Rectal smooth muscle tissue (tissue), 1 donor: ENCODE data around the gene GPER1.
"Not testable (repeated sequence)": the region's sequence is repeated elsewhere in the genome, so short reads cannot be mapped to it uniquely, and the experiment has no call there.

ENCODE experiments used
- H3K27ac ChIP-seq: one replicate; pipeline ENCODE4 v1.7.0; 2013; ENCODE audit warnings: low read depth, low read length, inconsistent platforms
- H3K27me3 ChIP-seq: one replicate; pipeline ENCODE4 v1.7.0; 2013; ENCODE audit warnings: low read length; ENCODE audit not compliant: control insufficient read depth, insufficient read depth
- H3K36me3 ChIP-seq: one replicate; pipeline ENCODE4 v1.7.0; 2013; ENCODE audit warnings: low read length; ENCODE audit not compliant: control insufficient read depth, insufficient read depth
- H3K4me1 ChIP-seq: one replicate; pipeline ENCODE4 v1.7.0; 2013; ENCODE audit warnings: low read length; ENCODE audit not compliant: control insufficient read depth, insufficient read depth
- H3K4me3 ChIP-seq: one replicate; pipeline ENCODE4 v1.7.0; 2013; ENCODE audit warnings: low read length
- H3K9ac ChIP-seq: one replicate; pipeline ENCODE4 v1.7.0; 2013; ENCODE audit warnings: low read length

Gene GPER1

DNA sequence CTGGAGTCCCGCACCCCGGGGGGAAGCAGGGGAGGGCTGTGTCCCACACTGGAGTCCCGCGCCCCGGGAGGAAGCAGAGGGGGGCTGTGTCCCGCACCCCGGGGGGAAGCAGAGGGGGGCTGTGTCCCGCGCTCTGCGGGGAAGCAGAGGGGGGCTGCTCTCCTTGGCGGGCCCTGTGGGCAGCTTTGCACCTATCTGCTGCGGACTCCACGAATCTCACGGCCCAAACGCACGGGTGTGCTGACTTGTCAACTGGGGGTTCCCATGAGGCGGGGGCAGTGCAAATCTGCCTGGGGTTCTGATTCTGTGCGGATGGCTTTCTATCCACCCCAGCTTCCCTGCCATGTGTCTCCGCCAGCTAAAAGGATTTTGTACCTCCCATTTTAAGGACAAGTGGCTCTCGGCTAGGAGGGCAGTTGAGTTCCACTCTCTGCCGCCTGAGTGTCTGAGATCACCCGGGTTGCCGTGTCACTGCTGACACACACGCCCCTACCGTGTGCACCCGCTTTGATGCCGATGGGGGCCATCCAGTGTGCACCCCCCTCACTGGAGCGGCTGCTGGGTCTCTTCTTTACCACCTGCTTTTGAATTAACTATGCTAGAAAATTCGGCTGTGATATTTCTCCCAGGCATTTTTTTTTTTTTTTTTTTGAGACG lies 20.5 kb downstream of the GPER1 start:
- no peak overlapping the region for H3K9ac ChIP-seq

DNA sequence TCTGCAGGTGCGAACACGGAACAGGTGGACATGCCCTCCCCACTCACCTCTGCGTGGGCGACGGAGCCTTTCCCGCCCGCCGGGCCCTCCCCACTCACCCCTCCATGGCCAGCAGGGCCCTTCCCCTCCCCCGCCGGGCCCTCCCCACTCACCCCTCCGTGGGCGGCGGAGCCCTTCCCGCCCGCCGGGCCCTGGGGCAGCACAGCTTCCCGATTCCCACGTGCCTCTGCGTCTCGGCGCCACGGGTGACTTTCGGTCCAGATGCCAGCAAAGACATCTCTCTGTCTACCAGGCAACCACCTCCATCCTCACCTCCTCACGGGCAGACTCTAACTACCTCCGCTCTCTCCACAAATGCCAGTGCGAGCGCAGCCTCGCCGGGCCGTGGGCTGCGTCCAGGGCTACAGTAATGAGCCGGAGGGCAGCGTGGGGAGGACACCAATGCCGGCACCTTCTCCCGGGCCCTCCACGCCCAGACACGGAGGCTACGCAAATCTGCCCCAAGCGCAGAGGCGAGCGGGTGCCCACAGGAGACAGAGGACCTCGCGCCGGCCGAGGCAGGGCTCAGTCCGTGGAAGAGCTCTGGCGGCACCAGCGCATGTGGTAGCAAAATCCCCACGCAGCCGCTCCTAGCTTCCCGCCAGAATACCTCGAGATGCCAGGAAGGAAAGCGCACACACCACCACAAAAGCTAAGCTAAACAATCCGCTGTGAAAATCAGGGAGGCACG lies 21.8 kb downstream of the GPER1 start:
- H3K27ac ChIP-seq: no peak overlapping the region
- no peak overlapping the region for H3K4me3 ChIP-seq
- H3K36me3 ChIP-seq: no peaks in the 10 kb centered on the region
- H3K4me1 ChIP-seq: no peaks in the 10 kb centered on the region
- no peaks in the 10 kb centered on the region for H3K27me3 ChIP-seq
- H3K9ac ChIP-seq: no peak overlapping the region

More for the DNA sequence above, 20.5 kb downstream of the GPER1 start:
- H3K36me3 ChIP-seq: no peaks in the 10 kb centered on the region
- H3K27ac ChIP-seq: no peak overlapping the region
- no peaks in the 10 kb centered on the region for H3K27me3 ChIP-seq
- H3K4me1 ChIP-seq: no peaks in the 10 kb centered on the region
- no peak overlapping the region for H3K4me3 ChIP-seq

DNA sequence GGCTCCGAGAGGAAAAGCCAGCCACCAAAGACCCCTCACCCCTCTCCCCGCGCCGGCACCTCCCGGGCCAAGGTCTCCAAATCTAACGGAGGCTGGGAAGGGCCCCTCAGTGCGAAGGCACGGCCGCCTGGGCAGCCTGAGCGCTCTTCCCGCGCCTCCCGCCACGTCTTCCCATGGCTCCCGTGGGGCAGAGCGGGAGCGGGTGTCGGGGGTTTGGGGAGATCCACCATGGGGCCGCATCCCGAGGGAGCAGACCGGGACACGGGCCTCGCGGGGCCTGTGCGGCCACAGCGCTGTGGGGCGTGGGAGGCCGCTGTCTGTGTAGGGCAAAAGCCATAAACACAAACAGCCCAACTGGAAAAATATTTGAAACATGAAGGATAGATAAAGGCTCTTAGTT lies 22.4 kb downstream of the GPER1 start:
- no peaks in the 10 kb centered on the region for H3K27me3 ChIP-seq
- H3K4me3 ChIP-seq: no peak overlapping the region
- H3K4me1 ChIP-seq: no peaks in the 10 kb centered on the region
- no peak overlapping the region for H3K27ac ChIP-seq
- H3K36me3 ChIP-seq: no peaks in the 10 kb centered on the region
- no peak overlapping the region for H3K9ac ChIP-seq

DNA sequence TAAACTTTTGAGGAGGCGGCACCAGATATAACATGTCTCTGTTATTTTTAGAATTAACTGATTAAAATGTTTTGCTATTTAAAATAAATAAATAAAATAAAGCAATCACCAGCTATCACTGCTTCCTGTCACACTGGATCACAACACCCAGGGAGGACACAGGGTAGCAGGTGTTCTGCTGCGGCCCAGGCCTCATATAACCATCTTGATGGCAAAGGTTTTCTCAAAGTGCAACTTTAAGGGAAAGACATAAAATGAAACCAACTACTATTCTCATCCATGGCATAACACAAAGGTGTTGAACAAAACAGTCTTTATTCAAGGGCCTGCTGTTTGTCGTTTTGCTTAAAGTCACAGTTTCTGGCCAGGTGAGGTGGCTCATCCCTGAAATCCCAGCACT lies 23.2 kb downstream of the GPER1 start:
- H3K36me3 ChIP-seq: no peaks in the 10 kb centered on the region
- no peak overlapping the region for H3K4me3 ChIP-seq
- no peaks in the 10 kb centered on the region for H3K4me1 ChIP-seq
- no peaks in the 10 kb centered on the region for H3K27me3 ChIP-seq
- H3K27ac ChIP-seq: no peak overlapping the region
- no peak overlapping the region for H3K9ac ChIP-seq

DNA sequence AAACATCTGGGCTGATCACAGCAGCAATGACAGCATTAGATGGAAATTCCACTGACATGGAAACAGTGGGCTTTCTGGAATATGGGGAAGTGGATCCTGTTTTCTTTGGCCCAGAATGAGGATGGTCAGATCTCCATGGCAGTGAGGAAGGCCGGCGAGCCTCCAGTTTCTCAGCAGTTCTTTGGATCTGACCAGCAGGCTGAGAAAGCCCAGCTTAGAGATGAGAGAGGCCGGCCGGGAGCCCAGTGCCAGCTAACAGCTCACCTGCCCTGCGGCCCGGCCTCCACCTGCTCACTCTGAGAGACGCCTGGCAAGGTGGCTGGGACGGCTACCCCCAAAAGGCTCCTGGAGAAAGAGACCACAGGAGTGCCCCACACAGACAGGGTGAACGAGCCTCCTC lies 24.2 kb downstream of the GPER1 start:
- no peaks in the 10 kb centered on the region for H3K27me3 ChIP-seq
- no peak overlapping the region for H3K27ac ChIP-seq
- no peak overlapping the region for H3K9ac ChIP-seq
- H3K4me3 ChIP-seq: no peak overlapping the region
- no peaks in the 10 kb centered on the region for H3K4me1 ChIP-seq
- no peaks in the 10 kb centered on the region for H3K36me3 ChIP-seq

DNA sequence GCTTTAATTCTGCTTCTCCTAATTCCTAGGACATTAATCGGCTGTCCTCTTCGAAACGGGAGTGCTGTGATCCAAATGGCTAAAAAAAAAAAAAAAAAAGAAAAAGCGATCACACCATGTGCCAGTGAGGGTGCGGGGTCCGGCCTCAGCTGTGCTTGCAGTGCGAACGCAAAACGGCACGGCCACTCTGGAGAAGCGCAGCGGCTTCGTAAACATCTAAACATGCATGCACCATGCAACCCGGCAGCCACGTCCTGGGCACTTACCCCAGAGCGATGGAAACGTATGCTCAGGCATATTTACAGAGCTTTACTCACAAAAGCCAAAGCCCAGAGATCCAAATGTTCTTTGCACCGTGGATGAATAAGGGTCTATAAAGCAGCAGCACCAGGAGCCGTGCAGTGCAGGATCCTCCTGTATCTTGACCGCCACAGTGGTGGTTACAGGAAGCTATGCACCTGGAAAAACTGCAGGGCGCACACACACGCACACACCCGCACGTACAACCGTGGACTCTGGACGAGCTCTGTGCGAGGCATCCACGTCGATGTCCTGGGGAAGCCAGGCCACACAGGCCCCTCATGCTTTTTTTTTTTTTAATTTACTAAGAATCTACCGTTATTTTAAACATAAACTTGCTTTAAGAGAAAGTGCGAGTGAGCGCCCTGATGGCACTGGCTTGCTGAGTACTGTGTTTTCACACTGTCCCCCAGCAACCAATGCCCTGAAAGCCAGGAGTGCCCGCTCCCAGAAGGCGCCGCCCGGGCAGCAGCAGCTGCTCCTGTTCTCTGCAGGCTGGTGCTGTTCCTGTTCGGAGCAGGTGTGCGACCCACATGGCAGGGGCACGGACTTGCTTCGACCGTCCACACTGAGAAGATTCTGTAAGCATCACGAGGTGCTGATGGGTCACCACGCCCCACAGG lies 25.0 kb downstream of the GPER1 start:
- Histone ChIP-seq H3K9ac (no peak overlapping the region), H3K36me3 (no peaks in the 10 kb centered on the region), H3K27ac (no peak overlapping the region), H3K27me3 (no peaks in the 10 kb centered on the region), H3K4me1 (no peaks in the 10 kb centered on the region), H3K4me3 (no peak overlapping the region)

DNA sequence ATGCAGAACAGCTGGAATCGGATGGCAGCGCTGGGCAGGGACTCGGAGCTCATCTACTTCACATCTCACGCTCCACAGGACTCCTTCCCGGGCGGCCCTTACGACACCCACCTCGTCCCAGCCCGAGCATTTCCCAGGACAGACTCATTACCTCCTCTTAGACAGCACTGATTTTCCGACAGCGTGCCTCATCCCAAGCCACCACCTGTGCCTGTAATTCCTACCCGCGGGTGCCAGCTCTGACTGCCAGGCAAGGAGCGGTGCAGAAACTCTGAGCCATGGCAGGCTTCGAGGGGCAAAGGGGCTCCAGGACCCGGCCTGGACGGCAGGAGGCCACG lies 25.6 kb downstream of the GPER1 start:
- Histone ChIP-seq H3K36me3 (no peaks in the 10 kb centered on the region), H3K4me3 (no peak overlapping the region), H3K27ac (no peak overlapping the region), H3K4me1 (no peaks in the 10 kb centered on the region), H3K27me3 (no peaks in the 10 kb centered on the region), H3K9ac (no peak overlapping the region)

DNA sequence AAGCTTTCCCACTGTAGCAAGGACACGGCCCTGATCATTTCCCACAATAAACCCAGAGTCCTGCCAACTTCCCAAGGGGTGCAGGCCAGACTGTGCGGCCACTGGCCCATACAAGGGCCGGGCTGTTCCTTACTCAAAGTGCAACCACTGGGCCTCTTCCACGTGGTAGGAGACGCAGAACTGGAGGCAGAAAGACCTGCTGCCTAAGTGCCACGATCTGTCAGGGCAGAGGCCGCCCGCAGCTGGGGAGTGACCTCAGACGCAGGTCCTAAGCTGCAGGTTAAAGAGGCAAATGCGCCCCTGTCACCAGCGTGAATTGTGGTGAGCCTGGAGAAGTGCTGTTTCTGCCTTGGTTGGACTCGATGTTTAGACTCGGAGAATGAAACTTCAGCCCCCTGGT lies 26.2 kb downstream of the GPER1 start:
- Histone ChIP-seq H3K27me3 (no peaks in the 10 kb centered on the region), H3K4me3 (no peak overlapping the region), H3K9ac (no peak overlapping the region), H3K27ac (no peak overlapping the region), H3K4me1 (no peaks in the 10 kb centered on the region), H3K36me3 (no peaks in the 10 kb centered on the region)

DNA sequence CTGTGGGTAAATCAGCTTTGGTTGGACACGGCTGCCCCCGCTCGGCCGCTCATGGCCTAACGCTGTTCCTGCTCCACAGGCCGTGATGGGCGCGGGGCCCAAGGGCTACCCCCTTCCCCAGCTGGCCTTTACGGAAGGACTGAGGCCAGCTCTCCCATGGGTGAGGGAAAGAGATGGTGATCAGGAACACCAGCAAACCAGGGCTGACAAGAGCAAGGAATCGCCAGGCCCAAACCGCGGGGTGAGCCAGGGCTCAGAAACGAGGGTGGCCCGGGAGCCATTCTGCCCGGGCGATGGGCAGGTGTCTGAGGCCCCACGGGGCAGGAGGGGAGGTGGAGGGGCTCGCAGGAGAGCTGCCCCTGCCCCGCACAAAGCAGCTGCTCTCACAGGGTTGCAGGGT lies 26.6 kb downstream of the GPER1 start:
- no peaks in the 10 kb centered on the region for H3K27me3 ChIP-seq
- no peaks in the 10 kb centered on the region for H3K4me1 ChIP-seq
- no peaks in the 10 kb centered on the region for H3K36me3 ChIP-seq
- no peak overlapping the region for H3K9ac ChIP-seq
- no peak overlapping the region for H3K4me3 ChIP-seq
- H3K27ac ChIP-seq: no peak overlapping the region

DNA sequence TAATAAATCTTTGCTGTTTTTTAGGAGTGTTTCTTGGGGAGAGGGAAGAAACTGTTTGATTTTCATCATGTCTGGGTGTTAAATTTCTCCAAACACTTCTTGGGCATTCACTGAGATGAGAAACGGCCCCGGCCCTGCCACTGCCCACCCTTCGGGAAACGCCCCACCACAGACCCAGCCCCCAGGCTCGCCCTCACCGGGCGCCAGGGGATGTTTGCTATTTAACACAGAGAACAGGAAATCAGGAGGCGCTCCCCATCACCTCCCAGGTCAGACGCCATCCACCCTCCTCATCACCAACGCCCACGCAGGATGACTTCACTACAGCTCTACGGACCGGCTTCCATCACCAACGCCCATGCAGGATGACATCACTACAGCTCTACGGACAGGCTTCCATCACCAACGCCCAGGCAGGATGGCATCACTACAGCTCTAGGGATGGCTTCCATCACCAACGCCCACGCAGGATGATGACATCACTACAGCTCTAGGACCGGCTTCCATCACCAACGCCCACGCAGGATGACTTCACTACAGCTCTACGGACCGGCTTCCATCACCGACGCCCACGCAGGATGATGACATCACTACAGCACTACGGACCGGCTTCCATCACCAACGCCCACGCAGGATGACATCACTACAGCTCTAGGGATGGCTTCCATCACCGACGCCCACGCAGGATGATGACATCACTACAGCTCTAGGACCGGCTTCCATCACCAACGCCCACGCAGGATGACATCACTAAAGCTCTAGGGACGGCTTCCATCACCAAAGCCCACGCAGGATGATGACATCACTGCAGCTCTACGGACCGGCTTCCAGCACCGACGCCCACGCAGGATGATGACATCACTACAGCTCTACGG lies 27.5 kb downstream of the GPER1 start:
- H3K27ac ChIP-seq, H3K9ac ChIP-seq, H3K4me1 ChIP-seq, H3K4me3 ChIP-seq, H3K36me3 ChIP-seq, H3K27me3 ChIP-seq: not testable (repeated sequence)

DNA sequence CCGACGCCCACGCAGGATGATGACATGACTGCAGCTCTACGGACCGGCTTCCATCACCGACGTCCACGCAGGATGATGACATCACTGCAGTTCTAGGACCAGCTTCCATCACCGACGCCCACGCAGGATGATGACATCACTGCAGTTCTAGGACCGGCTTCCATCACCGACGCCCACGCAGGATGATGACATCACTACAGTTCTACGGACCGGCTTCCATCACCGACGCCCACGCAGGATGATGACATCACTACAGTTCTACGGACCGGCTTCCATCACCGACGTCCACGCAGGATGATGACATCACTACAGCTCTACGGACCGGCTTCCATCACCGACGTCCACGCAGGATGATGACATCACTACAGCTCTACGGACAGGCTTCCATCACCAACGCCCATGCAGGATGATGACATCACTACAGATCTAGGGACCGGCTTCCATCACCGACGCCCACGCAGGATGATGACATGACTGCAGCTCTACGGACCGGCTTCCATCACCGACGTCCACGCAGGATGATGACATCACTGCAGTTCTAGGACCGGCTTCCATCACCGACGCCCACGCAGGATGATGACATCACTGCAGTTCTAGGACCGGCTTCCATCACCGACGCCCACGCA lies 28.6 kb downstream of the GPER1 start:
- H3K36me3 ChIP-seq, H3K27ac ChIP-seq, H3K4me3 ChIP-seq, H3K4me1 ChIP-seq, H3K9ac ChIP-seq, H3K27me3 ChIP-seq: not testable (repeated sequence)
